HEK293 (cell line): ENCODE measurements around the gene KIRREL3.

ENCODE experiments used
- CTCF ChIA-PET: fragments of 350-600 bp; formaldehyde crosslinking; extraction: SDS; loops from one replicate; lab custom pipeline; 2021; ENCODE audit warnings: antibody characterized with exemption; lab: Yijun Ruan, JAX
- POLR2A ChIA-PET: fragments of 300-600 bp; formaldehyde crosslinking; extraction: SDS; loops from one replicate; lab custom pipeline; 2020; ENCODE audit warnings: antibody characterized with exemption, inconsistent platforms; lab: Yijun Ruan, JAX
- H3K27ac ChIP-seq: fragments of 200-500 bp; sonication (Bioruptor generic); 2 replicates; pipeline ENCODE4 v1.5.1; 2014; ENCODE audit warnings: low read depth, low read length, control low read depth, inconsistent platforms; ENCODE audit errors: extremely low read depth
- H3K36me3 ChIP-seq, 2 experiments: fragments of 200-500 bp in 1 of 2; sonication (Bioruptor generic) in 1 of 2; 1 replicate in 1 of 2; 2 replicates in 1 of 2; pipeline ENCODE4 v1.5.1; 2014 to 2017; ENCODE audit warnings: inconsistent platforms in 2 of 2, low read length in 2 of 2; ENCODE audit not compliant: control insufficient read depth in 2 of 2, insufficient read depth in 1 of 2
- H3K4me1 ChIP-seq: fragments of 200-500 bp; sonication (Bioruptor generic); 2 replicates; pipeline ENCODE4 v1.5.1; 2014; ENCODE audit warnings: mild to moderate bottlenecking, low read length, inconsistent platforms; ENCODE audit not compliant: control insufficient read depth, insufficient read depth
- H3K4me3 ChIP-seq: 2 replicates; pipeline ENCODE4 v1.5.1; 2011; ENCODE audit warnings: low read depth, mild to moderate bottlenecking, control low read depth, low read length, moderate library complexity
- H3K9me3 ChIP-seq: fragments of 200-500 bp; sonication (Bioruptor generic); 2 replicates; pipeline ENCODE4 v1.5.1; 2014; ENCODE audit warnings: low read depth, low read length, inconsistent platforms; ENCODE audit not compliant: control insufficient read depth, insufficient read depth
- GLIS1 ChIP-seq: fragments of 450-650 bp; formaldehyde crosslinking; IDR thresholded peaks from 2 replicates; pipeline ENCODE4 v1.5.1; 2016; ENCODE audit warnings: missing biosample characterization, missing genetic modification characterization
- MEIS1 ChIP-seq: sonication (generic); formaldehyde crosslinking; IDR thresholded peaks from 2 replicates; pipeline ENCODE4 v1.8.1; 2022; ENCODE audit warnings: missing genetic modification reagents, mild to moderate bottlenecking, borderline replicate concordance
- SCRT2 ChIP-seq: fragments of 450-650 bp; formaldehyde crosslinking; IDR thresholded peaks from 2 replicates; pipeline ENCODE4 v1.5.1; 2016; ENCODE audit warnings: missing biosample characterization, missing genetic modification characterization
- ZIC2 ChIP-seq: fragments of 450-650 bp; formaldehyde crosslinking; IDR thresholded peaks from 2 replicates; pipeline ENCODE4 v1.5.1; 2016; ENCODE audit warnings: missing biosample characterization, missing genetic modification characterization
- ZNF16 ChIP-seq: fragments of 450-650 bp; formaldehyde crosslinking; IDR thresholded peaks from 2 replicates; pipeline ENCODE4 v1.5.1; 2016; ENCODE audit warnings: low read depth, missing biosample characterization, missing genetic modification characterization
- ZNF221 ChIP-seq: fragments of 450-650 bp; formaldehyde crosslinking; IDR thresholded peaks from 2 replicates; pipeline ENCODE4 v1.5.1; 2017; ENCODE audit warnings: missing biosample characterization, missing genetic modification characterization, borderline replicate concordance
- ZNF37A ChIP-seq: fragments of 450-650 bp; IDR thresholded peaks from 2 replicates; pipeline ENCODE4 v1.5.1; 2018; ENCODE audit warnings: missing biosample characterization, missing genetic modification characterization
- ZNF433 ChIP-seq: fragments of 450-650 bp; formaldehyde crosslinking; IDR thresholded peaks from 2 replicates; pipeline ENCODE4 v1.5.1; 2016; ENCODE audit warnings: missing biosample characterization, missing genetic modification characterization, low read depth
- ZNF521 ChIP-seq: fragments of 450-650 bp; formaldehyde crosslinking; IDR thresholded peaks from 2 replicates; pipeline ENCODE4 v1.5.1; 2017; ENCODE audit warnings: missing biosample characterization, mild to moderate bottlenecking, missing genetic modification characterization
- ZNF560 ChIP-seq: fragments of 450-650 bp; formaldehyde crosslinking; IDR thresholded peaks from 2 replicates; pipeline ENCODE4 v1.5.1; 2017; ENCODE audit warnings: missing biosample characterization, missing genetic modification characterization, borderline replicate concordance
- ZNF600 ChIP-seq: fragments of 450-650 bp; formaldehyde crosslinking; IDR thresholded peaks from 2 replicates; pipeline ENCODE4 v1.5.1; 2016; ENCODE audit warnings: missing biosample characterization, missing genetic modification characterization
- ZNF664 ChIP-seq: fragments of 450-650 bp; formaldehyde crosslinking; IDR thresholded peaks from 2 replicates; pipeline ENCODE4 v1.5.1; 2016; ENCODE audit warnings: missing biosample characterization, missing genetic modification characterization
- ZSCAN4 ChIP-seq: fragments of 450-650 bp; formaldehyde crosslinking; IDR thresholded peaks from 2 replicates; pipeline ENCODE4 v1.5.1; 2017; ENCODE audit warnings: missing biosample characterization, missing genetic modification characterization
- TF ChIP-seq, protein P1 (sequence below): fragments of 450-650 bp; formaldehyde crosslinking; IDR thresholded peaks from 2 replicates; pipeline ENCODE4 v1.5.1; 2016; ENCODE audit warnings: missing biosample characterization, missing genetic modification characterization
- TF ChIP-seq, protein P2 (sequence below): fragments of 450-650 bp; formaldehyde crosslinking; optimal IDR thresholded peaks from 2 replicates; pipeline ENCODE3; 2016; ENCODE audit warnings: missing biosample characterization, mild to moderate bottlenecking, missing genetic modification characterization
- TF ChIP-seq, protein P3 (sequence below): fragments of 450-650 bp; formaldehyde crosslinking; IDR thresholded peaks from 2 replicates; pipeline ENCODE4 v1.5.1; 2016; ENCODE audit warnings: missing biosample characterization, missing genetic modification characterization

The KIRREL3 gene

GRCh38 chr11:126452241-126453101 lies 548.1 kb downstream of the KIRREL3 start:
- TF ChIP-seq ZNF37A (no peak), ZNF221 (tag by site-specific recombination) (no peak), ZNF664 (tag by site-specific recombination) (no peak), MEIS1 (CRISPR knock-in tag) (no peak), ZNF433 (tag by site-specific recombination) (no peak), ZIC2 (tag by site-specific recombination) (0 out of 2 replicates have a peak, but pooled peaks have one; percentile 34)
- Histone ChIP-seq H3K27ac (no peak overlapping the region), H3K9me3 (no peaks in the 10 kb centered on the region), H3K4me3 (no peak overlapping the region), H3K4me1 (no peaks in the 10 kb centered on the region), H3K36me3 (no peaks in the 10 kb centered on the region)
- ChIA-PET POLR2A (interaction anchor here (0.6 kb wide), 1 partner anchor 226 kb away, joined by 4 read pairs; no protein-coding TSS in a partner anchor), CTCF (interaction anchor here (0.6 to 1.4 kb wide), 2 partner anchors 28 to 35 kb away, joined by 3 to 6 read pairs; no protein-coding TSS in a partner anchor)

- H3K9me3 ChIP-seq: no peaks in the 10 kb centered on the region
- no peaks in the 10 kb centered on the region for H3K36me3 ChIP-seq
- H3K27ac ChIP-seq: no peak overlapping the region
- CTCF ChIA-PET: interaction anchor here (1.4 kb wide), 1 partner anchor 29 kb away, joined by 6 read pairs; no protein-coding TSS in a partner anchor
- no peak for TF ChIP-seq ZNF16 (tag by site-specific recombination)
- TF ChIP-seq ZSCAN4 (tag by site-specific recombination): peak; percentile 95
- TF ChIP-seq, protein P1, sequence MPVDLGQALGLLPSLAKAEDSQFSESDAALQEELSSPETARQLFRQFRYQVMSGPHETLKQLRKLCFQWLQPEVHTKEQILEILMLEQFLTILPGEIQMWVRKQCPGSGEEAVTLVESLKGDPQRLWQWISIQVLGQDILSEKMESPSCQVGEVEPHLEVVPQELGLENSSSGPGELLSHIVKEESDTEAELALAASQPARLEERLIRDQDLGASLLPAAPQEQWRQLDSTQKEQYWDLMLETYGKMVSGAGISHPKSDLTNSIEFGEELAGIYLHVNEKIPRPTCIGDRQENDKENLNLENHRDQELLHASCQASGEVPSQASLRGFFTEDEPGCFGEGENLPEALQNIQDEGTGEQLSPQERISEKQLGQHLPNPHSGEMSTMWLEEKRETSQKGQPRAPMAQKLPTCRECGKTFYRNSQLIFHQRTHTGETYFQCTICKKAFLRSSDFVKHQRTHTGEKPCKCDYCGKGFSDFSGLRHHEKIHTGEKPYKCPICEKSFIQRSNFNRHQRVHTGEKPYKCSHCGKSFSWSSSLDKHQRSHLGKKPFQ (tag by site-specific recombination): peak; percentile 84
- TF ChIP-seq, all 188 proteins: peak for 2
- Histone ChIP-seq H3K4me1 (no peaks in the 10 kb centered on the region), H3K4me3 (no peak overlapping the region)
- POLR2A ChIA-PET: no interaction called here
These were observed 549.3 kb downstream of the KIRREL3 start for GRCh38 chr11:126451211-126451802.

- ChIA-PET POLR2A (no interaction called here), CTCF (no interaction called here)
- Histone ChIP-seq H3K4me3 (no peak overlapping the region), H3K36me3 (no peaks in the 10 kb centered on the region), H3K4me1 (no peaks in the 10 kb centered on the region), H3K27ac (no peak overlapping the region), H3K9me3 (no peaks in the 10 kb centered on the region)
- TF ChIP-seq, protein P2, sequence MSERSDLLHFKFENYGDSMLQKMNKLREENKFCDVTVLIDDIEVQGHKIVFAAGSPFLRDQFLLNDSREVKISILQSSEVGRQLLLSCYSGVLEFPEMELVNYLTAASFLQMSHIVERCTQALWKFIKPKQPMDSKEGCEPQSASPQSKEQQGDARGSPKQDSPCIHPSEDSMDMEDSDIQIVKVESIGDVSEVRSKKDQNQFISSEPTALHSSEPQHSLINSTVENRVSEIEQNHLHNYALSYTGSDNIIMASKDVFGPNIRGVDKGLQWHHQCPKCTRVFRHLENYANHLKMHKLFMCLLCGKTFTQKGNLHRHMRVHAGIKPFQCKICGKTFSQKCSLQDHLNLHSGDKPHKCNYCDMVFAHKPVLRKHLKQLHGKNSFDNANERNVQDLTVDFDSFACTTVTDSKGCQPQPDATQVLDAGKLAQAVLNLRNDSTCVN: peak; percentile 30
- no peak for TF ChIP-seq ZNF221 (tag by site-specific recombination)
- TF ChIP-seq, all 188 proteins: peak for 1
These were observed 549.8 kb downstream of the KIRREL3 start for GRCh38 chr11:126450806-126451205.

- Histone ChIP-seq H3K4me3 (no peak overlapping the region), H3K9me3 (no peaks in the 10 kb centered on the region), H3K36me3 (no peaks in the 10 kb centered on the region), H3K27ac (no peak overlapping the region), H3K4me1 (no peaks in the 10 kb centered on the region)
- TF ChIP-seq ZNF521 (tag by site-specific recombination): no peak
- TF ChIP-seq ZNF560: no peak
- TF ChIP-seq ZNF600 (tag by site-specific recombination): no peak
- TF ChIP-seq, protein P3, sequence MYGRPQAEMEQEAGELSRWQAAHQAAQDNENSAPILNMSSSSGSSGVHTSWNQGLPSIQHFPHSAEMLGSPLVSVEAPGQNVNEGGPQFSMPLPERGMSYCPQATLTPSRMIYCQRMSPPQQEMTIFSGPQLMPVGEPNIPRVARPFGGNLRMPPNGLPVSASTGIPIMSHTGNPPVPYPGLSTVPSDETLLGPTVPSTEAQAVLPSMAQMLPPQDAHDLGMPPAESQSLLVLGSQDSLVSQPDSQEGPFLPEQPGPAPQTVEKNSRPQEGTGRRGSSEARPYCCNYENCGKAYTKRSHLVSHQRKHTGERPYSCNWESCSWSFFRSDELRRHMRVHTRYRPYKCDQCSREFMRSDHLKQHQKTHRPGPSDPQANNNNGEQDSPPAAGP: no peak
- TF ChIP-seq SCRT2 (tag by site-specific recombination): no peak
- TF ChIP-seq GLIS1 (tag by site-specific recombination): no peak
- ChIA-PET CTCF (no interaction called here), POLR2A (no interaction called here)
These were observed 550.4 kb downstream of the KIRREL3 start for GRCh38 chr11:126450198-126450597.
